Thymus (tissue), 11 donors: ENCODE results near the gene CRISPLD2. TPM values are rescaled to one million over a fixed set of nuclear protein-coding genes. Genes with fewer than 3 reads are reported as not detected.

ENCODE experiments used
- DNase-seq, 9 donors: peaks; one replicate each; pipeline ENCODE4 v3.0.0-alpha.2; 2013; ENCODE audit warnings: low spot score in 9 of 9, low read depth in 6 of 9, missing footprints in 1 of 9
- H3K27ac ChIP-seq, 2 donors: one replicate each; pipeline ENCODE4 v1.5.1; 2013; ENCODE audit warnings: control low read depth in 1 of 2, low read depth in 1 of 2, low read length in 1 of 2, mild to moderate bottlenecking in 1 of 2, moderate library complexity in 1 of 2
- H3K27me3 ChIP-seq, 2 donors: one replicate each; pipeline ENCODE4 v1.5.1; 2013; ENCODE audit warnings: low read length in 1 of 2; ENCODE audit not compliant: control insufficient read depth in 2 of 2, insufficient read depth in 1 of 2
- H3K36me3 ChIP-seq, 2 donors: one replicate each; pipeline ENCODE4 v1.5.1; 2013; ENCODE audit warnings: low read length in 1 of 2, mild to moderate bottlenecking in 1 of 2, moderate library complexity in 1 of 2; ENCODE audit not compliant: control insufficient read depth in 2 of 2, insufficient read depth in 2 of 2
- H3K4me1 ChIP-seq, 2 donors: one replicate each; pipeline ENCODE4 v1.5.1; 2013; ENCODE audit warnings: low read length in 2 of 2; ENCODE audit not compliant: control insufficient read depth in 2 of 2, insufficient read depth in 2 of 2
- H3K4me3 ChIP-seq, 2 donors: one replicate each; pipeline ENCODE4 v1.5.1; 2013; ENCODE audit warnings: low read length in 2 of 2, control low read depth in 1 of 2, mild to moderate bottlenecking in 1 of 2
- H3K9me3 ChIP-seq, 2 donors: one replicate each; pipeline ENCODE4 v1.5.1; 2013; ENCODE audit warnings: low read length in 1 of 2, mild to moderate bottlenecking in 1 of 2; ENCODE audit not compliant: control insufficient read depth in 2 of 2, insufficient read depth in 1 of 2
- WGBS: extraction: QIAGEN DNeasy Blood & Tissue Kit; methylation state at CpG from one replicate; pipeline ENCODE4 v1.1.7; 2013; 5-methylcytosine and 5-hydroxymethylcytosine counted together
- polyA plus RNA-seq: library from polyadenylated mRNA; stranded (reverse); fragments of 200-250 nt; gene quantifications from one replicate; pipeline ENCODE4 v1.2.3, GENCODE V29; 2013
- total RNA-seq: library from RNA; stranded (reverse); fragments of 120-200 nt; gene quantifications from one replicate; pipeline ENCODE4 v1.2.4, GENCODE V29; 2013
- donor health status: healthy.

CRISPLD2 gene
- total and polyA plus RNA-seq, 2 donors: 2.1 to 7.2 TPM

DNA sequence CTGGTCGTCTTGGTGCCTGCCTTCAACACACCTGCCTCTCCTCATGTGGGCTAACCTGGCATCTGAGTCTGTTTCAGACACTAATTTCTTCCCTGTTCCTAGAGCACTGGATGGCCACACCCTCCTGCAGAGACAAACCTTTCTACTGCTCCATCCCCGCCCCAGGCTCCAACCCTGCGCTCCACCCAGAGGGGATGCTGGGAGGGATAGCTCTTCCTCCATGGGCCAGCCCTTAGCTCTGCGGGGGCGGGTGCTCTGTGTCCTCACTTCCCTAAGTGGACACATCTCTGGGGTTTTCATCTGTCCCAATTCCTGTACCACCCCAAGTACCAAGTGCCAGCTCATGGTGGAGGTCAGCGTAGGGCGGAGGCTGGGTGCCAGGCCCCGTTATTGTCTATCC, 11.0 kb upstream of the CRISPLD2 start:
- Histone ChIP-seq H3K9me3 (no peaks in the 10 kb centered on the region), H3K27me3 (peaks cover 0 to 4% of the 10 kb centered on the region in 2 donors), H3K4me1 (peaks cover 7 to 17% of the 10 kb centered on the region in 2 donors), H3K27ac (no peak overlapping the region), H3K4me3 (no peak overlapping the region), H3K36me3 (no peaks in the 10 kb centered on the region)
- WGBS: 96% methylated on average over 8 of the region's 8 CpGs
- no peak for DNase-seq

GRCh38 chr16:84810518-84811273, 9.1 kb upstream of the CRISPLD2 start:
- Histone ChIP-seq H3K27ac (peak overlapping the region in 1 of 2 donors; percentile 18), H3K27me3 (peaks cover 0 to 9% of the 10 kb centered on the region in 2 donors), H3K9me3 (no peaks in the 10 kb centered on the region), H3K36me3 (no peaks in the 10 kb centered on the region), H3K4me3 (no peak overlapping the region), H3K4me1 (peaks cover 7 to 17% of the 10 kb centered on the region in 2 donors)
- WGBS: 59% methylated on average over 17 of the region's 17 CpGs
- peak; percentile 15 to 81 (median 47) for DNase-seq

- Histone ChIP-seq H3K9me3 (no peaks in the 10 kb centered on the region), H3K27ac (no peak overlapping the region), H3K4me1 (peaks cover 7 to 17% of the 10 kb centered on the region in 2 donors), H3K27me3 (peaks cover 0 to 7% of the 10 kb centered on the region in 2 donors), H3K4me3 (no peak overlapping the region), H3K36me3 (no peaks in the 10 kb centered on the region)
- 98% methylated on average over 2 of the region's 2 CpGs for whole genome bisulfite sequencing
- DNase-seq: no peak
Measured at GRCh38 chr16:84811529-84811928, 8.3 kb upstream of the CRISPLD2 start.

- DNase-seq: no peak
- H3K4me3 ChIP-seq: no peak overlapping the region
- H3K36me3 ChIP-seq: no peaks in the 10 kb centered on the region
- H3K4me1 ChIP-seq: peaks cover 7 to 17% of the 10 kb centered on the region in 2 donors
- peaks cover 0 to 8% of the 10 kb centered on the region in 2 donors for H3K27me3 ChIP-seq
- no peak overlapping the region for H3K27ac ChIP-seq
- WGBS: 83% methylated on average over 15 of the region's 15 CpGs
- H3K9me3 ChIP-seq: no peaks in the 10 kb centered on the region
Measured at GRCh38 chr16:84813141-84813934, 6.4 kb upstream of the CRISPLD2 start.

GRCh38 chr16:84815462-84815861, 4.3 kb upstream of the CRISPLD2 start:
- Histone ChIP-seq H3K4me1 (peaks cover 16 to 23% of the 10 kb centered on the region in 2 donors), H3K27ac (no peak overlapping the region), H3K27me3 (peaks cover 8 to 27% of the 10 kb centered on the region in 2 donors), H3K36me3 (no peaks in the 10 kb centered on the region), H3K9me3 (no peaks in the 10 kb centered on the region), H3K4me3 (no peak overlapping the region)
- WGBS: 85% methylated on average over 7 of the region's 7 CpGs
- DNase-seq: no peak

DNA sequence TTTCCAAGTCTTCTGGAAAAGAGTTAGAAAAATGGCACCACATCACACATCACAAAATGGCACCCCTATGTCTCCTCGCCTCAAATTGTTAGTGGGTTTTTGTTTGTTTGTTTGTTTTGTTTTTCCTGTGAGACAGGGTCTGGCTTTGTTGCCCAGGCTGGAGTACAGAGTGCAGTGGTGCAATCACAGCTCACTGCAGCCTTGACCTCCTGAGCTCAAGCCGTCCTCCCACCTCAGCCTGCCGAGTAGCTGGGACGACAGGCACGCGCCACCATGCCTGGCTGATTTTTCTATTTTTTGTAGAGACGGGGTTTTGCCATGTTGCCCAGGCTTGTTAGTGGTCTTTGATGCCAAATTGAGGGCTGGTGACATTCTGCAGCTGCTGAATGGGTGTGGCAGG, 3.8 kb upstream of the CRISPLD2 start:
- Histone ChIP-seq H3K36me3 (no peaks in the 10 kb centered on the region), H3K27me3 (peaks cover 8 to 32% of the 10 kb centered on the region in 2 donors), H3K4me3 (no peak overlapping the region), H3K27ac (no peak overlapping the region), H3K9me3 (no peaks in the 10 kb centered on the region), H3K4me1 (peaks cover 15 to 17% of the 10 kb centered on the region in 2 donors)
- no peak for DNase-seq
- WGBS: 86% methylated on average over 7 of the region's 7 CpGs

- peaks cover 10 to 13% of the 10 kb centered on the region in 2 donors for H3K4me1 ChIP-seq
- peaks cover 8 to 37% of the 10 kb centered on the region in 2 donors for H3K27me3 ChIP-seq
- no peak overlapping the region for H3K4me3 ChIP-seq
- DNase-seq: no peak
- H3K36me3 ChIP-seq: no peaks in the 10 kb centered on the region
- 92% methylated on average over 10 of the region's 10 CpGs for WGBS
- H3K9me3 ChIP-seq: no peaks in the 10 kb centered on the region
- H3K27ac ChIP-seq: no peak overlapping the region
Measured at GRCh38 chr16:84816485-84816884, 3.3 kb upstream of the CRISPLD2 start.

DNA sequence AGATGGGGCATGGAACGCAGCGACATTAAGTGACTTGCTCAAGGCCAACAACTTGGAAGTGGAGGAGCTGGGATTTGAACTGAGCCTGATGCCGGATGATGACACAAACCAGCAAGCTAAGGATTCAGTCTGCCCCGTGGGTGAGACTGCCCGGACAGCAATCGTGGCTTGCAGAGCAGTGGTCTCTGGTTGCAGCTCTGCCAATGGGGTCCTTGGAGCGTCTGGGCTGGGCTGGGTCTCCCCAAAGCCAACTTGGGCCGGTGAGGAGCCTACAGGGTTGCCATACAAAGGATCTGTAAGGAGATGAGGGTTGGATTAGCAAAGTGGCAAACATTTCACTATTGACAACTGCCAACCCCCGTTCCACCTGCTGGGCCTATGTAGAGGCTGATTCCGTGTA, 2.6 kb upstream of the CRISPLD2 start:
- Histone ChIP-seq H3K9me3 (no peaks in the 10 kb centered on the region), H3K4me1 (peaks cover 9 to 10% of the 10 kb centered on the region in 2 donors), H3K27ac (no peak overlapping the region), H3K4me3 (no peak overlapping the region), H3K36me3 (no peaks in the 10 kb centered on the region), H3K27me3 (peaks cover 10 to 41% of the 10 kb centered on the region in 2 donors)
- 92% methylated on average over 10 of the region's 10 CpGs for WGBS
- no peak for DNase-seq

- H3K36me3 ChIP-seq: no peaks in the 10 kb centered on the region
- H3K9me3 ChIP-seq: no peaks in the 10 kb centered on the region
- H3K4me3 ChIP-seq: no peak overlapping the region
- WGBS: 82% methylated on average over 2 of the region's 2 CpGs
- no peak overlapping the region for H3K27ac ChIP-seq
- peaks cover 9 to 13% of the 10 kb centered on the region in 2 donors for H3K4me1 ChIP-seq
- peaks cover 12 to 41% of the 10 kb centered on the region in 2 donors for H3K27me3 ChIP-seq
- no peak for DNase-seq
Measured at GRCh38 chr16:84817613-84818012, 2.2 kb upstream of the CRISPLD2 start.
